H1 (cell line): ENCODE data around the gene CIROP. TPM values are rescaled to one million over a fixed set of nuclear protein-coding genes. Genes with fewer than 3 reads are reported as not detected.

ENCODE experiments used
- CTCF ChIA-PET: fragments of 300-600 bp; sonication (Branson Sonifier 250); formaldehyde crosslinking; loops from one replicate; lab custom pipeline; 2021; ENCODE audit not compliant: partially characterized antibody; lab: Charles Lee
- POLR2A ChIA-PET: fragments of 300-600 bp; sonication (Branson Sonifier 250); formaldehyde crosslinking; loops from one replicate; lab custom pipeline; 2021; ENCODE audit warnings: inconsistent platforms; ENCODE audit not compliant: partially characterized antibody; lab: Charles Lee
- DNase-seq, 2 experiments: peaks; one replicate each; pipeline versions ENCODE4 v3.0.0 to v3.0.0-alpha.2; 2010 to 2022; ENCODE audit warnings: low spot score in 2 of 2, low read depth in 1 of 2, mixed read lengths in 1 of 2
- FAIRE-seq: peaks from 2 replicates; lab custom pipeline; 2011; peaks lifted over from hg19 to GRCh38; lab: Jason Lieb, UNC
- H2AFZ ChIP-seq: 2 replicates; pipeline ENCODE4 v1.8.1; 2012; ENCODE audit warnings: low read length, inconsistent platforms
- H2AK5ac ChIP-seq: 2 replicates; pipeline ENCODE4 v1.6.1; 2013; ENCODE audit warnings: low read depth, low read length
- H2BK120ac ChIP-seq: replicated peaks from 2 replicates; pipeline ENCODE3; 2013; ENCODE audit warnings: low read depth, low read length, inconsistent platforms
- H2BK12ac ChIP-seq: 2 replicates; pipeline ENCODE4 v1.6.1; 2013; ENCODE audit warnings: low read depth, low read length
- H2BK15ac ChIP-seq: 2 replicates; pipeline ENCODE4 v1.6.1; 2013; ENCODE audit warnings: low read length
- H2BK20ac ChIP-seq: 2 replicates; pipeline ENCODE4 v1.6.1; 2013; ENCODE audit warnings: low read length
- H2BK5ac ChIP-seq: 2 replicates; pipeline ENCODE4 v1.6.1; 2013; ENCODE audit warnings: low read depth, low read length
- H3K14ac ChIP-seq: 2 replicates; pipeline ENCODE4 v1.6.1; 2013; ENCODE audit warnings: inconsistent platforms; ENCODE audit not compliant: insufficient read length
- H3K18ac ChIP-seq: 2 replicates; pipeline ENCODE4 v1.6.1; 2013; ENCODE audit warnings: low read length; ENCODE audit errors: extremely low read depth
- H3K23ac ChIP-seq: 2 replicates; pipeline ENCODE4 v1.6.1; 2013; ENCODE audit warnings: inconsistent platforms; ENCODE audit not compliant: insufficient read length
- H3K23me2 ChIP-seq: 2 replicates; pipeline ENCODE4 v1.6.1; 2013; ENCODE audit warnings: low read depth, low read length
- H3K27ac ChIP-seq: 2 replicates; pipeline ENCODE4 v1.6.1; 2011; ENCODE audit warnings: low read depth, low read length, inconsistent platforms
- H3K27me3 ChIP-seq, 4 experiments: replicated peaks in 1 of 4; 1 replicate in 1 of 4; 2 replicates in 3 of 4; pipeline versions ENCODE4 v1.6.1 to v1.8.1; 2011 to 2013; ENCODE audit warnings: low read length in 3 of 4, mild to moderate bottlenecking in 3 of 4, inconsistent platforms in 2 of 4, mixed read lengths in 2 of 4, moderate library complexity in 1 of 4; ENCODE audit not compliant: control insufficient read depth in 3 of 4, insufficient read depth in 3 of 4; ENCODE audit errors: extremely low read depth in 1 of 4
- H3K36me3 ChIP-seq, 4 experiments: 2 replicates each; pipeline versions ENCODE4 v1.6.1 to v1.8.1; 2011 to 2013; ENCODE audit warnings: mild to moderate bottlenecking in 4 of 4, low read length in 3 of 4, moderate library complexity in 2 of 4, control low read depth in 1 of 4, inconsistent platforms in 1 of 4; ENCODE audit not compliant: insufficient read depth in 4 of 4, control insufficient read depth in 2 of 4
- H3K4ac ChIP-seq: replicated peaks from 2 replicates; pipeline ENCODE3; 2013; ENCODE audit warnings: low read length, low read depth, mixed read lengths, inconsistent platforms; ENCODE audit not compliant: insufficient read length
- H3K4me1 ChIP-seq, 4 experiments: replicated peaks in 1 of 4; 1 replicate in 1 of 4; 2 replicates in 3 of 4; pipeline versions ENCODE4 v1.6.1 to v1.8.1; 2011 to 2013; ENCODE audit warnings: low read length in 3 of 4, inconsistent platforms in 2 of 4, mixed read lengths in 1 of 4; ENCODE audit not compliant: insufficient read depth in 4 of 4, control insufficient read depth in 3 of 4
- H3K4me2 ChIP-seq, 2 experiments: 2 replicates each; pipeline versions ENCODE4 v1.6.1 to v1.8.1; 2011 to 2013; ENCODE audit warnings: low read depth in 2 of 2, low read length in 2 of 2, control low read depth in 1 of 2, inconsistent platforms in 1 of 2, mild to moderate bottlenecking in 1 of 2; ENCODE audit not compliant: insufficient read depth in 1 of 2
- H3K4me3 ChIP-seq, 4 experiments: fragments of 200-600, 300-600 bp in 1 of 4; sonication (generic), shearing (Covaris generic), sonication (Bioruptor Twin) in 1 of 4; 2 replicates each; pipeline versions ENCODE4 v1.5.1 to v1.8.1; 2011 to 2016; ENCODE audit warnings: low read length in 4 of 4, low read depth in 3 of 4, control low read depth in 2 of 4, inconsistent platforms in 2 of 4, mild to moderate bottlenecking in 2 of 4, mixed read lengths in 1 of 4, moderate library complexity in 1 of 4; ENCODE audit not compliant: insufficient read depth in 2 of 4; ENCODE audit errors: extremely low read depth in 1 of 4
- H3K56ac ChIP-seq: replicated peaks from 2 replicates; pipeline ENCODE3; 2013; ENCODE audit warnings: low read depth, mild to moderate bottlenecking, mixed read lengths, low read length, inconsistent platforms; ENCODE audit not compliant: insufficient read length
- H3K79me1 ChIP-seq: 2 replicates; pipeline ENCODE4 v1.6.1; 2013; ENCODE audit warnings: low read depth, low read length, control low read depth
- H3K79me2 ChIP-seq, 2 experiments: 2 replicates each; pipeline versions ENCODE4 v1.6.1 to v1.8.1; 2012 to 2013; ENCODE audit warnings: low read length in 2 of 2, mild to moderate bottlenecking in 2 of 2, inconsistent platforms in 1 of 2; ENCODE audit not compliant: insufficient read depth in 2 of 2, control insufficient read depth in 1 of 2
- H3K9ac ChIP-seq, 4 experiments: replicated peaks in 1 of 4; 1 replicate in 1 of 4; 2 replicates in 3 of 4; pipeline versions ENCODE4 v1.6.1 to v1.8.1; 2011 to 2013; ENCODE audit warnings: low read depth in 3 of 4, low read length in 3 of 4, control low read depth in 2 of 4, mild to moderate bottlenecking in 2 of 4, moderate library complexity in 2 of 4, inconsistent platforms in 1 of 4; ENCODE audit errors: extremely low read depth in 1 of 4
- H3K9me3 ChIP-seq, 2 experiments: 2 replicates each; pipeline versions ENCODE4 v1.6.1 to v1.8.1; 2012 to 2013; ENCODE audit warnings: mild to moderate bottlenecking in 2 of 2, moderate library complexity in 2 of 2, control low read depth in 1 of 2, inconsistent platforms in 1 of 2, low read depth in 1 of 2, low read length in 1 of 2, mixed read lengths in 1 of 2; ENCODE audit not compliant: insufficient read depth in 2 of 2
- H4K20me1 ChIP-seq, 2 experiments: replicated peaks in 1 of 2; 2 replicates each; pipeline versions ENCODE3 to v1.8.1; 2011 to 2013; ENCODE audit warnings: inconsistent platforms in 2 of 2, low read length in 2 of 2, mild to moderate bottlenecking in 1 of 2; ENCODE audit not compliant: insufficient read depth in 2 of 2, control insufficient read depth in 1 of 2
- H4K5ac ChIP-seq: 2 replicates; pipeline ENCODE4 v1.6.1; 2013; ENCODE audit warnings: low read length, low read depth, mixed read lengths, inconsistent platforms; ENCODE audit not compliant: insufficient read length
- H4K8ac ChIP-seq: 2 replicates; pipeline ENCODE4 v1.8.0; 2013; ENCODE audit warnings: mild to moderate bottlenecking, moderate library complexity, low read length, inconsistent platforms; ENCODE audit not compliant: insufficient read depth; ENCODE audit errors: extremely low read depth
- H4K91ac ChIP-seq: replicated peaks from 2 replicates; pipeline ENCODE3; 2013; ENCODE audit warnings: low read length, mixed read lengths, inconsistent platforms; ENCODE audit not compliant: insufficient read length
- CBX8 ChIP-seq: fragments of 300-800, 300-1000 bp; sonication (generic); IDR thresholded peaks from 2 replicates; pipeline ENCODE4 v1.7.1; 2016; ENCODE audit warnings: low read depth, low read length, borderline replicate concordance
- CHD2 ChIP-seq: IDR thresholded peaks from 2 replicates; pipeline ENCODE4 v1.6.1; 2012; ENCODE audit warnings: low read length, improper control_type of control experiment
- GTF2F1 ChIP-seq: IDR thresholded peaks from 2 replicates; pipeline ENCODE4 v1.6.1; 2012; ENCODE audit warnings: low read depth, low read length, improper control_type of control experiment, borderline replicate concordance
- POLR2A ChIP-seq, 2 experiments: IDR thresholded peaks; 1 replicate in 1 of 2; 2 replicates in 1 of 2; pipeline ENCODE4 v1.6.1; 2011; ENCODE audit warnings: low read depth in 2 of 2, low read length in 2 of 2, mild to moderate bottlenecking in 2 of 2; ENCODE audit errors: control extremely low read depth in 1 of 2
- RBBP5 ChIP-seq: IDR thresholded peaks from 2 replicates; pipeline ENCODE4 v1.7.1; 2012; ENCODE audit warnings: low read depth, mild to moderate bottlenecking, inconsistent platforms, low read length, moderate library complexity, borderline replicate concordance
- SAP30 ChIP-seq: fragments of 300-600 bp; sonication (generic); IDR thresholded peaks from 2 replicates; pipeline ENCODE4 v1.7.1; 2012; ENCODE audit warnings: low read length, moderate library complexity, mild to moderate bottlenecking, inconsistent platforms; ENCODE audit not compliant: insufficient read depth, insufficient replicate concordance
- TAF1 ChIP-seq: IDR thresholded peaks from 2 replicates; pipeline ENCODE4 v1.6.1; 2011; ENCODE audit warnings: mild to moderate bottlenecking, low read depth, low read length
- TAF7 ChIP-seq: optimal IDR thresholded peaks from 2 replicates; pipeline ENCODE3; 2011; ENCODE audit warnings: low read depth, mild to moderate bottlenecking, inconsistent platforms, low read length, moderate library complexity, borderline replicate concordance
- TBP ChIP-seq: IDR thresholded peaks from 2 replicates; pipeline ENCODE4 v1.6.1; 2011; ENCODE audit warnings: low read depth, low read length, improper control_type of control experiment
- WGBS, 2 experiments: shearing (Covaris generic) in 1 of 2; methylation state at CpG; one replicate each; pipeline versions ENCODE4 v1.1.6 to v1.1.7; 2013 to 2015; ENCODE audit warnings: low lambda C conversion rate in 2 of 2, mixed read lengths in 2 of 2, inconsistent platforms in 1 of 2, low coverage in 1 of 2, missing lambda C conversion rate in 1 of 2; ENCODE audit not compliant: insufficient replicate concordance in 2 of 2, insufficient coverage in 1 of 2, insufficient read length in 1 of 2; ENCODE audit errors: extremely low coverage in 1 of 2, missing lambda C conversion rate in 1 of 2; 5-methylcytosine and 5-hydroxymethylcytosine counted together
- polyA plus RNA-seq, 7 experiments: library from polyadenylated mRNA; depleted of rRNA in 3 of 7; stranded (reverse) in 5 of 7; unstranded in 2 of 7; fragments of >200 nt in 5 of 7; fragments of 200-250 nt in 2 of 7; gene quantifications; 1 replicate in 5 of 7; 2 replicates in 1 of 7; 4 replicates in 1 of 7; pipeline versions ENCODE4 v1.2.1 to v1.2.3, GENCODE V29; 2011 to 2013; ENCODE audit warnings: missing spikeins in 2 of 7, mixed read lengths in 2 of 7
- total RNA-seq: library from RNA; stranded (reverse); fragmentation: NEBNext Ultra II Directional; extraction: Animal tissue kit (Norgen Biotek cat#: 25700); gene quantifications from 2 replicates; pipeline ENCODE4 v1.2.1, GENCODE V29; 2021
- TF ChIP-seq, protein P1 (sequence below): IDR thresholded peaks from 2 replicates; pipeline ENCODE4 v1.6.1; 2011; ENCODE audit warnings: low read depth, mild to moderate bottlenecking, low read length; ENCODE audit not compliant: insufficient read depth
- TF ChIP-seq, protein P2 (sequence below): IDR thresholded peaks from 2 replicates; pipeline ENCODE4 v1.6.1; 2012; ENCODE audit warnings: inconsistent platforms

The CIROP gene
- total and polyA plus RNA-seq, 2 of the 8 experiments (the other 6 are each of a cell fraction or from before 2014, with no cell fraction given): 0.06 TPM; not detected in 1

DNA sequence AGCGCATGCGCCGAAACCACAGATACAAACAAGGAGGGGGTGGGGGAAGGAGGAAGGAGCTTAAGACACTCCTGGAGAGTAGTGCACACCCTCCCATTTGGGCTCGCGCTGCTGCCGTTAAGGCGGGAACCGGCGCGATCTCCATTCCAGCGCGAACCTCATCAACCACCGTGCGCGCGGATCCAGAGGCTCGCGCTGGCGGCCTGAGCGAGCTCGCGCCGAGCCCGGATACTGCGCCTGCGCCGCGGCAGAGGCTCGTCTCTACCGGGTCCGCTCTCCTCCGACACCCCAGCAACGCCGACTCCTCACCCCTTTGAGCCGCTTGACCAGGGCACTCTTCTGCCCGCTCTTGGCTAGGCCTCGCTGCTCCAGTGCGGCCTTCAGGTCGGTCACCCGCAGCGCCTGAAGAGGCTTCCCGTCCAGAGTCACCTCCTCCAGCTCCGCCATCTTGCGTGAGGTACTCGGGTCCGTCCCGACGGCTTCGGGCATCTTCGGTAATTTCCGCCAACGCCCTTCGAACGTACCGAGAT lies 10.1 kb downstream of the CIROP start, which contains the start of gene ACIN1:
ACIN1 (minus strand) TSS at position 471 of the 530 bp plus-strand sequence; CDS start at position 447, 24 bp downstream.
- H3K9me3 ChIP-seq: no peaks in the 10 kb centered on the region
- peak within 1 kb of the TSS; percentile 99 for H3K56ac ChIP-seq
- H3K79me2 ChIP-seq: peaks cover 19 to 67% of the 10 kb centered on the region in 2 experiments
- peak within 1 kb of the TSS; percentile 97 to 100 (median 100) for H3K9ac ChIP-seq
- DNase-seq: peak in 1 of 2 experiments; percentile 100
- H2AFZ ChIP-seq: peak within 1 kb of the TSS; percentile 88; the same call in 1 of the 2 replicates
- 0% methylated on average over 49 of the region's 55 CpGs; no CpG with 5 or more reads in 1 of the 2 experiments for WGBS, 2 experiments
- H3K4ac ChIP-seq: peak within 1 kb of the TSS; percentile 95
- peak within 1 kb of the TSS; percentile 41; the same call in 1 of the 2 replicates for H2BK12ac ChIP-seq
- H4K20me1 ChIP-seq: peaks cover 9 to 11% of the 10 kb centered on the region in 2 experiments
- H2BK20ac ChIP-seq: no peak within 1 kb of the TSS
- H2BK15ac ChIP-seq: no peak within 1 kb of the TSS
- peaks cover 5% of the 10 kb centered on the region; the same call in 1 of the 2 replicates for H3K23me2 ChIP-seq
- H4K8ac ChIP-seq: peak within 1 kb of the TSS; percentile 100; the same call in 1 of the 2 replicates
- H3K18ac ChIP-seq: peak within 1 kb of the TSS; percentile 92
- H2BK5ac ChIP-seq: peak within 1 kb of the TSS; percentile 97
- peak within 1 kb of the TSS; percentile 97 for H4K5ac ChIP-seq
- H3K4me2 ChIP-seq: peak within 1 kb of the TSS; percentile 91 to 92
- H3K27me3 ChIP-seq: no peaks in the 10 kb centered on the region
- ChIA-PET POLR2A (interaction anchor here (0.6 to 3.2 kb wide), 42 partner anchors 8 to 1141 kb away, joined by 3 to 36 read pairs (median 5); partner anchors contain the start of genes AJUBA, CDH24, CEBPE and CIROP), CTCF (interaction anchor here (0.6 to 4.2 kb wide), 16 partner anchors 10 to 201 kb away, joined by 3 to 23 read pairs (median 5); no protein-coding TSS in a partner anchor)
- no peak for FAIRE-seq
- H3K4me1 ChIP-seq: no peaks in the 10 kb centered on the region; a peak in 3 of 7 replicates
- peaks cover 12% of the 10 kb centered on the region for H3K79me1 ChIP-seq
- peak within 1 kb of the TSS; percentile 48 for H4K91ac ChIP-seq
- H3K4me3 ChIP-seq: peak within 1 kb of the TSS; percentile 92 to 97 (median 96)
- H3K27ac ChIP-seq: peak within 1 kb of the TSS; percentile 99
- peak within 1 kb of the TSS; percentile 7 for H2BK120ac ChIP-seq
- no peak within 1 kb of the TSS for H2AK5ac ChIP-seq
- no peak within 1 kb of the TSS for H3K23ac ChIP-seq
- peaks cover 28 to 50% (median 35%) of the 10 kb centered on the region in 4 experiments for H3K36me3 ChIP-seq
- peak within 1 kb of the TSS; percentile 35 for H3K14ac ChIP-seq
- TF ChIP-seq SAP30: peak; percentile 4
- TF ChIP-seq CHD2: peak; percentile 7; the same call in 1 of the 2 replicates
- TF ChIP-seq TBP: peak; percentile 58
- 0 out of 2 replicates have a peak, but pooled peaks have one; percentile 11 for TF ChIP-seq GTF2F1
- peak; percentile 94 for TF ChIP-seq RBBP5
- TF ChIP-seq POLR2A (IDR thresholded peaks at IDR 0.05; ENCODE audit: control extremely low read depth in 1 of 2, low read depth in 2 of 2, low read length in 2 of 2): peak; percentile 74 to 92
- TF ChIP-seq TAF7: peak; percentile 86
- TF ChIP-seq, protein P1, sequence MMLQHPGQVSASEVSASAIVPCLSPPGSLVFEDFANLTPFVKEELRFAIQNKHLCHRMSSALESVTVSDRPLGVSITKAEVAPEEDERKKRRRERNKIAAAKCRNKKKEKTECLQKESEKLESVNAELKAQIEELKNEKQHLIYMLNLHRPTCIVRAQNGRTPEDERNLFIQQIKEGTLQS: no peak
- TF ChIP-seq, protein P2, sequence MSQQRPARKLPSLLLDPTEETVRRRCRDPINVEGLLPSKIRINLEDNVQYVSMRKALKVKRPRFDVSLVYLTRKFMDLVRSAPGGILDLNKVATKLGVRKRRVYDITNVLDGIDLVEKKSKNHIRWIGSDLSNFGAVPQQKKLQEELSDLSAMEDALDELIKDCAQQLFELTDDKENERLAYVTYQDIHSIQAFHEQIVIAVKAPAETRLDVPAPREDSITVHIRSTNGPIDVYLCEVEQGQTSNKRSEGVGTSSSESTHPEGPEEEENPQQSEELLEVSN: peak; percentile 43
- TF ChIP-seq TAF1: peak; percentile 87
- no peak for TF ChIP-seq CBX8
